Peyer's patch (tissue), 4 donors: ENCODE results near the gene ZMAT5. TPM values are rescaled to one million over a fixed set of nuclear protein-coding genes. Genes with fewer than 3 reads are reported as not detected.

Experiments
- DNase-seq, 3 donors: peaks; one replicate each; pipeline ENCODE4 v3.0.0-alpha.2; 2017 to 2019
- H3K27ac ChIP-seq, 4 donors: fragments of 200-600 bp; sonication (generic); one replicate each; pipeline ENCODE4 v1.5.1; 2016 to 2019
- H3K27me3 ChIP-seq, 2 donors: fragments of 200-600 bp; sonication (generic); one replicate each; pipeline ENCODE4 v1.5.1; 2019
- H3K36me3 ChIP-seq, 3 donors: fragments of 200-600 bp; sonication (generic); one replicate each; pipeline ENCODE4 v1.5.1; 2016 to 2019
- H3K4me1 ChIP-seq, 4 donors: fragments of 200-600 bp; sonication (generic); one replicate each; pipeline ENCODE4 v1.5.1; 2016 to 2019
- H3K4me3 ChIP-seq, 4 donors: fragments of 200-600 bp; sonication (generic); 1 replicate in 3 of 4; 2 replicates in 1 of 4; pipeline ENCODE4 v1.5.1; 2016 to 2019; ENCODE audit warnings: mild to moderate bottlenecking in 1 of 4
- H3K9me3 ChIP-seq, 4 donors: fragments of 200-600 bp; sonication (generic); one replicate each; pipeline ENCODE4 v1.5.1; 2016 to 2019; ENCODE audit warnings: mild to moderate bottlenecking in 1 of 4
- POLR2A ChIP-seq, 2 donors: fragments of 450-650 bp; IDR thresholded peaks; one replicate each; pipeline ENCODE4 v1.5.1; 2017; ENCODE audit warnings: antibody characterized with exemption in 2 of 2, mild to moderate bottlenecking in 2 of 2, moderate library complexity in 2 of 2
- total RNA-seq, 4 donors: library from RNA; depleted of rRNA; stranded (reverse); fragments of >200 nt; gene quantifications; one replicate each; pipeline ENCODE4 v1.1.0, GENCODE V29; 2016
- TF ChIP-seq, protein P1 (sequence below), 6 experiments: fragments of 450-650 bp in 4 of 6; fragments of 200-600 bp in 2 of 6; sonication (generic) in 1 of 6; IDR thresholded peaks; one replicate each; pipeline ENCODE4 v1.5.1; 2017 to 2019; ENCODE audit warnings: antibody characterized with exemption in 6 of 6, mild to moderate bottlenecking in 3 of 6, moderate library complexity in 1 of 6

Gene ZMAT5, protein sequence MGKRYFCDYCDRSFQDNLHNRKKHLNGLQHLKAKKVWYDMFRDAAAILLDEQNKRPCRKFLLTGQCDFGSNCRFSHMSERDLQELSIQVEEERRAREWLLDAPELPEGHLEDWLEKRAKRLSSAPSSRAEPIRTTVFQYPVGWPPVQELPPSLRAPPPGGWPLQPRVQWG
- total RNA-seq: 10 to 100 TPM; 16.2 to 22.5 (median 17.9) TPM

DNA sequence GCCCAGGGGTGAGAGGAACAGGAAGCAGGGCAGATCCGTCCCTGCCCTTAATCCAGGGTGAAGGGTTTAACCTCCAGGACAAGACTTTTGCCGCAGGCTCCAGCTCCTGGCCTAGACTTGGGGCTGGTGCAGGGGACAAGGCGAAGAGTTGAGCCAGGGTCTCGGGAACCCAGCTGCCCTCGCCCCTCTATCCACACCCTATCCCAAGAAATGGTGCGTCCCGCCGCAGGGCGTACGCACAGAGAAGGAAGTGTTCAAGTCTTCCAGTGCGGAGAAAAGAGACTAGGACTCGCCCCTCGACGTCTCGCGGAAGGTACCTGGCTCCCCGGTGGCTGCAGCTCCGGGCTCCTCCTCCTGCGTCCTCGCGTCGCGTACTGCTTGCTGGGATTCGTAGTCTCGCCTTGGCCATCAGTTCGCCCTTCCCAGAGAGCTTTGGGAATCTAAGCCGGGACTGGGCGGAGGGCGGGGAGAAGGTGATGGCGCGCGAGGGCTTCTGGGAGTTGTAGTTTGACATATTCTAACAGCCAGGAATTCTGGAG, at the start of gene ZMAT5:
TSS of gene ZMAT5 (minus strand) at position 376 of the 539 bp plus-strand sequence. CDS start 18,463 bp downstream, outside the sequence.
- peak; percentile 94 to 98 (median 95) for DNase-seq
- Histone ChIP-seq H3K9me3 (no peaks in the 10 kb centered on the region), H3K27me3 (no peaks in the 10 kb centered on the region), H3K4me3 (peak within 1 kb of the TSS; percentile 62 to 79 (median 77)), H3K4me1 (peaks cover 0 to 21% (median 3%) of the 10 kb centered on the region in 4 donors), H3K36me3 (peaks cover 0 to 27% (median 0%) of the 10 kb centered on the region in 3 donors), H3K27ac (peak within 1 kb of the TSS; percentile 64 to 87 (median 84))
- peak; percentile 92 for TF ChIP-seq POLR2A (IDR thresholded peaks at IDR 0.05)
- TF ChIP-seq, protein P1, sequence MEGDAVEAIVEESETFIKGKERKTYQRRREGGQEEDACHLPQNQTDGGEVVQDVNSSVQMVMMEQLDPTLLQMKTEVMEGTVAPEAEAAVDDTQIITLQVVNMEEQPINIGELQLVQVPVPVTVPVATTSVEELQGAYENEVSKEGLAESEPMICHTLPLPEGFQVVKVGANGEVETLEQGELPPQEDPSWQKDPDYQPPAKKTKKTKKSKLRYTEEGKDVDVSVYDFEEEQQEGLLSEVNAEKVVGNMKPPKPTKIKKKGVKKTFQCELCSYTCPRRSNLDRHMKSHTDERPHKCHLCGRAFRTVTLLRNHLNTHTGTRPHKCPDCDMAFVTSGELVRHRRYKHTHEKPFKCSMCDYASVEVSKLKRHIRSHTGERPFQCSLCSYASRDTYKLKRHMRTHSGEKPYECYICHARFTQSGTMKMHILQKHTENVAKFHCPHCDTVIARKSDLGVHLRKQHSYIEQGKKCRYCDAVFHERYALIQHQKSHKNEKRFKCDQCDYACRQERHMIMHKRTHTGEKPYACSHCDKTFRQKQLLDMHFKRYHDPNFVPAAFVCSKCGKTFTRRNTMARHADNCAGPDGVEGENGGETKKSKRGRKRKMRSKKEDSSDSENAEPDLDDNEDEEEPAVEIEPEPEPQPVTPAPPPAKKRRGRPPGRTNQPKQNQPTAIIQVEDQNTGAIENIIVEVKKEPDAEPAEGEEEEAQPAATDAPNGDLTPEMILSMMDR (IDR thresholded peaks at IDR 0.05): no peak

DNA sequence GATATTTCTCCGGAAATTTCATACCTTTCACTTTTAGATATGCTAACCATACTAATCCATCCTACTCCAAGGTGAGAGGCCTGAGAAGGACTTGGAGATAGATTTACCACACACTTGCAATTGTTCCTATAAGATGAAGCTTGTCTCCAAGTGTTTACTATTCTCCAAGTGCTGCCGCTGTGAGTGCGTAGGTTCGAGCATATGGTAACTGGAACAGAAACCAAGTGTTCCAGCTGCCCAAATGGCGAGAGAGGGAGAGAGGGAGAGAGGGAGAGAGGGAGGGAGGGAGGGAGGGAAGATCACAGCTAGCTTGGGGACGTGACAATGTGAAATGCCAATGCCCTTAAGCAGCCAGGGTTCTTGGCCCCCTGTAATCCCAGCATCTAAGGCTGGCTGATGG, 49.7 kb upstream of the ZMAT5 start:
- Histone ChIP-seq H3K27ac (no peak overlapping the region), H3K27me3 (no peaks in the 10 kb centered on the region), H3K4me1 (no peaks in the 10 kb centered on the region), H3K4me3 (no peak overlapping the region), H3K9me3 (no peaks in the 10 kb centered on the region), H3K36me3 (peaks cover 0 to 84% (median 0%) of the 10 kb centered on the region in 3 donors)
- DNase-seq: no peak
- TF ChIP-seq, protein P1 (IDR thresholded peaks at IDR 0.05): no peak
- TF ChIP-seq POLR2A (IDR thresholded peaks at IDR 0.05): no peak

DNA sequence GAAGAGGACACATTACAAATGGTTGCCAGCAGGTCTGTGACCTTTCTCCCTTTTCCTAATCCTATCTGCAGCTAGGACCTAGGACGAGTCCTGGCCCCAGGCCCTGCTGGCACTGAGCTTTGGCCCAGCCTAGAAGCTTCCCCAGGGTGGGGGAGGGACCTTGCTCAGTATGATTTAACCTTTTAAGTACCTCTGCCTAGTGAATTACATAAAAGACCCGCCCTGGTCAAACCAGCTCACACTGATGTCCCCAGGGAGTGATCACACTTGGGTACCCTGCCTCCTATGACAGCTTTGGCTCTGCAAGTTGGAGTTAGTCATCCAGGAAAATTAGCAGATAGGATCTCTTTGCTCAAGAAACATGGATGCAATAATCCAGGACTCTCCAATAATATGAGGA, 49.3 kb upstream of the ZMAT5 start:
- H3K36me3 ChIP-seq: peaks cover 0 to 88% (median 0%) of the 10 kb centered on the region in 3 donors
- DNase-seq: peak in 1 of 3 donors; percentile 49
- H3K4me1 ChIP-seq: no peaks in the 10 kb centered on the region
- no peaks in the 10 kb centered on the region for H3K9me3 ChIP-seq
- TF ChIP-seq, protein P1 (IDR thresholded peaks at IDR 0.05): no peak
- no peak for TF ChIP-seq POLR2A (IDR thresholded peaks at IDR 0.05)
- no peaks in the 10 kb centered on the region for H3K27me3 ChIP-seq
- H3K4me3 ChIP-seq: no peak overlapping the region
- H3K27ac ChIP-seq: no peak overlapping the region

DNA sequence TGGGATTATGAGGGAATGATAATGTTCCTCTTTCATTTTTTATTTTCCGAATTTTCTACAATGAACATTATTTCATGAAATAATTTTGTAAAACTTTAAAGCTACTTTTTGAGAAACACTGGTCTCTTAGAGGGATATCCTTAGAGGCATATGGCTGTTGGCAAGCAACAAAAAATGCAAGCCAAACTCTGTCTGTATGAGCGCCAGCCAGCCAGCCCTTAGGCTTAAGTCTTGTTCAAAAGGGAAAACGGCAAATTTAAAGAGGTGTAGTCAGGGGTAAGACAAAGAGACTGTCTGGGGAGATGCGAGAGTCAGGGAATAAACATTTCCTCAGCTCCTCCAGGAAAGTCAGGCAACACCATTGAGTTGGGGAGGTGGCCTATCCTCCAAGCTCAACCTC, 48.8 kb upstream of the ZMAT5 start:
- no peak for TF ChIP-seq POLR2A (IDR thresholded peaks at IDR 0.05)
- TF ChIP-seq, protein P1 (IDR thresholded peaks at IDR 0.05): no peak
- H3K27ac ChIP-seq: no peak overlapping the region
- H3K9me3 ChIP-seq: no peaks in the 10 kb centered on the region
- no peaks in the 10 kb centered on the region for H3K27me3 ChIP-seq
- H3K4me1 ChIP-seq: no peaks in the 10 kb centered on the region
- no peak overlapping the region for H3K4me3 ChIP-seq
- DNase-seq: no peak
- H3K36me3 ChIP-seq: peaks cover 0 to 88% (median 0%) of the 10 kb centered on the region in 3 donors

DNA sequence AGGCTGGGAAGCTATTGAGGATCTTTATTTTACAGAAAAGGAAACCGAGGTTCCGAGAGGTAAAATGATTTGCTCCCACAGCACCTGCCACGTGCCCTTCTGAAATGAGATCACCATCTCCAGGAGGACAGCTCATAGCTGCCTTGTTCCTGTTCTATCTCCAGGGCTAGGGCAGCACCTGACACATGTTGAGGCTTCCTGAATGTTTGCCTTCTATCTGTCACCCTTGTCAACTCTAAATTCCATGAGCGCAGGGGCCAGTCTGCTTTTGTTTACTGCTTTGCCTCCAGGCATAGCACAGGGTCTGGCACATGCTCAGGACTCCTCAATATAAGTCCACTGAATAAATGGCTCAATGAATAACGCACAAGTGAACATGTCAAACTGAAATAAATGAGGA, 47.2 kb upstream of the ZMAT5 start:
- DNase-seq: no peak
- Histone ChIP-seq H3K36me3 (peaks cover 0 to 86% (median 0%) of the 10 kb centered on the region in 3 donors), H3K4me3 (no peak overlapping the region), H3K27me3 (no peaks in the 10 kb centered on the region), H3K27ac (no peak overlapping the region), H3K9me3 (no peaks in the 10 kb centered on the region), H3K4me1 (no peaks in the 10 kb centered on the region)
- TF ChIP-seq POLR2A (IDR thresholded peaks at IDR 0.05): no peak
- TF ChIP-seq, protein P1 (IDR thresholded peaks at IDR 0.05): no peak
